ENCODE data around the gene NTSR1. TPM values are rescaled to one million over a fixed set of nuclear protein-coding genes. Genes with fewer than 3 reads are reported as not detected.

NTSR1 gene
- polyA plus RNA-seq, 3 donors: 0.35 to 2.5 (median 0.40) TPM

GRCh38 chr20:62727584-62728027, 19.0 kb downstream of the NTSR1 start:
- Histone ChIP-seq H3K27me3 (ENCODE audit: control insufficient read depth in 2 of 2, insufficient read depth in 2 of 2, low read length in 2 of 2) (no peaks in the 10 kb centered on the region), H3K4me1 (ENCODE audit: control insufficient read depth in 1 of 2, insufficient read depth in 2 of 2, low read length in 2 of 2) (peaks cover 36 to 68% of the 10 kb centered on the region in 2 donors), H3K79me2 (ENCODE audit: insufficient read depth, low read length) (peaks cover 32% of the 10 kb centered on the region), H2AFZ (ENCODE audit: insufficient read depth, low read depth, low read length, poor library complexity, severe bottlenecking) (peak overlapping the region; percentile 66), H4K20me1 (ENCODE audit: insufficient read depth, low read length) (no peaks in the 10 kb centered on the region), H3K27ac (ENCODE audit: low read depth in 1 of 2, low read length in 2 of 2) (peak overlapping the region in 1 of 2 donors; percentile 89), H3K9ac (ENCODE audit: insufficient read depth, low read length, poor library complexity, severe bottlenecking) (peak overlapping the region; percentile 74), H3K9me3 (replicated peaks in 1 of 2; ENCODE audit: control insufficient read depth in 1 of 2, insufficient read depth in 1 of 2, low read length in 2 of 2) (no peaks in the 10 kb centered on the region), H3K4me3 (replicated peaks in 1 of 3; ENCODE audit: low read depth in 2 of 3, low read length in 3 of 3) (peak overlapping the region in 2 of 3 experiments; percentile 30 to 52), H3K36me3 (replicated peaks in 1 of 2; ENCODE audit: control insufficient read depth in 1 of 2, insufficient read depth in 2 of 2, low read length in 2 of 2) (no peaks in the 10 kb centered on the region), H3K4me2 (replicated peaks; ENCODE audit: extremely low read depth, low read length, poor library complexity, severe bottlenecking) (peak overlapping the region; percentile 57)
- H3K27ac Mint-ChIP-seq: peak overlapping the region; percentile 94 to 98 (median 94)
- WGBS (ENCODE audit: insufficient coverage): 54% methylated on average over 12 of the region's 15 CpGs
- TF ChIP-seq, protein P1, sequence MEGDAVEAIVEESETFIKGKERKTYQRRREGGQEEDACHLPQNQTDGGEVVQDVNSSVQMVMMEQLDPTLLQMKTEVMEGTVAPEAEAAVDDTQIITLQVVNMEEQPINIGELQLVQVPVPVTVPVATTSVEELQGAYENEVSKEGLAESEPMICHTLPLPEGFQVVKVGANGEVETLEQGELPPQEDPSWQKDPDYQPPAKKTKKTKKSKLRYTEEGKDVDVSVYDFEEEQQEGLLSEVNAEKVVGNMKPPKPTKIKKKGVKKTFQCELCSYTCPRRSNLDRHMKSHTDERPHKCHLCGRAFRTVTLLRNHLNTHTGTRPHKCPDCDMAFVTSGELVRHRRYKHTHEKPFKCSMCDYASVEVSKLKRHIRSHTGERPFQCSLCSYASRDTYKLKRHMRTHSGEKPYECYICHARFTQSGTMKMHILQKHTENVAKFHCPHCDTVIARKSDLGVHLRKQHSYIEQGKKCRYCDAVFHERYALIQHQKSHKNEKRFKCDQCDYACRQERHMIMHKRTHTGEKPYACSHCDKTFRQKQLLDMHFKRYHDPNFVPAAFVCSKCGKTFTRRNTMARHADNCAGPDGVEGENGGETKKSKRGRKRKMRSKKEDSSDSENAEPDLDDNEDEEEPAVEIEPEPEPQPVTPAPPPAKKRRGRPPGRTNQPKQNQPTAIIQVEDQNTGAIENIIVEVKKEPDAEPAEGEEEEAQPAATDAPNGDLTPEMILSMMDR (IDR thresholded peaks at IDR 0.05): no peak
- H3K9me3 Mint-ChIP-seq: peaks cover 0 to 4% (median 0%) of the 10 kb centered on the region in 7 donors
- intact Hi-C loops (cut with micrococcal nuclease): loop anchor here in 1 of 2 donors (1.0 kb wide), 1 partner anchor 13 kb away; no protein-coding TSS in a partner anchor
- DNase-seq: no peak
- H3K36me3 Mint-ChIP-seq: peaks cover 14 to 34% of the 10 kb centered on the region in 2 donors
- H3K27me3 Mint-ChIP-seq (ENCODE audit: low read depth in 3 of 3): peaks cover 1 to 2% (median 2%) of the 10 kb centered on the region in 3 donors
- peaks cover 61% of the 10 kb centered on the region for H3K4me1 Mint-ChIP-seq
- peak overlapping the region; percentile 78 to 85 for H3K4me3 Mint-ChIP-seq

GRCh38 chr20:62728028-62728780, 19.6 kb downstream of the NTSR1 start:
- Histone ChIP-seq H3K9me3 (replicated peaks in 1 of 2; ENCODE audit: control insufficient read depth in 1 of 2, insufficient read depth in 1 of 2, low read length in 2 of 2) (no peaks in the 10 kb centered on the region), H3K4me1 (ENCODE audit: control insufficient read depth in 1 of 2, insufficient read depth in 2 of 2, low read length in 2 of 2) (peaks cover 42 to 74% of the 10 kb centered on the region in 2 donors), H3K9ac (ENCODE audit: insufficient read depth, low read length, poor library complexity, severe bottlenecking) (peak overlapping the region; percentile 74), H3K4me3 (replicated peaks in 1 of 3; ENCODE audit: low read depth in 2 of 3, low read length in 3 of 3) (peak overlapping the region in 2 of 3 experiments; percentile 30 to 52), H3K27me3 (ENCODE audit: control insufficient read depth in 2 of 2, insufficient read depth in 2 of 2, low read length in 2 of 2) (no peaks in the 10 kb centered on the region), H2AFZ (ENCODE audit: insufficient read depth, low read depth, low read length, poor library complexity, severe bottlenecking) (peak overlapping the region; percentile 66), H3K36me3 (replicated peaks in 1 of 2; ENCODE audit: control insufficient read depth in 1 of 2, insufficient read depth in 2 of 2, low read length in 2 of 2) (no peaks in the 10 kb centered on the region), H3K4me2 (replicated peaks; ENCODE audit: extremely low read depth, low read length, poor library complexity, severe bottlenecking) (peak overlapping the region; percentile 57), H4K20me1 (ENCODE audit: insufficient read depth, low read length) (no peaks in the 10 kb centered on the region), H3K27ac (ENCODE audit: low read depth in 1 of 2, low read length in 2 of 2) (peak overlapping the region; percentile 57 to 89), H3K79me2 (ENCODE audit: insufficient read depth, low read length) (peaks cover 30% of the 10 kb centered on the region)
- WGBS (ENCODE audit: insufficient coverage): 3% methylated on average over 13 of the region's 26 CpGs
- peak; percentile 82 to 91 (median 88) for DNase-seq
- peak overlapping the region; percentile 94 to 98 (median 94) for H3K27ac Mint-ChIP-seq
- H3K4me3 Mint-ChIP-seq: peak overlapping the region; percentile 78 to 85
- TF ChIP-seq, protein P1 (IDR thresholded peaks at IDR 0.05): no peak
- peaks cover 0 to 1% (median 0%) of the 10 kb centered on the region in 7 donors for H3K9me3 Mint-ChIP-seq
- intact Hi-C loops (cut with micrococcal nuclease): loop anchor here in 1 of 2 donors (1.0 kb wide), 1 partner anchor 12 kb away; no protein-coding TSS in a partner anchor
- peaks cover 14 to 32% of the 10 kb centered on the region in 2 donors for H3K36me3 Mint-ChIP-seq
- peaks cover 1 to 2% (median 2%) of the 10 kb centered on the region in 3 donors for H3K27me3 Mint-ChIP-seq (ENCODE audit: low read depth in 3 of 3)
- peaks cover 67% of the 10 kb centered on the region for H3K4me1 Mint-ChIP-seq
